Left ventricle myocardium inferior (tissue), 1 donor: ENCODE measurements around the gene PXK. TPM values are rescaled to one million over a fixed set of nuclear protein-coding genes. Genes with fewer than 3 reads are reported as not detected.

Experiments
- DNase-seq: peaks from one replicate; pipeline ENCODE4 v3.0.0-alpha.2; 2020
- H3K27ac ChIP-seq: fragments of 200-600 bp; replicated peaks from 2 replicates; pipeline ENCODE4 v1.8.0; 2021
- H3K27me3 ChIP-seq: fragments of 200-600 bp; 2 replicates; pipeline ENCODE4 v1.8.0; 2021; ENCODE audit warnings: low read depth
- H3K36me3 ChIP-seq: fragments of 200-600 bp; 2 replicates; pipeline ENCODE4 v1.8.0; 2021
- H3K4me1 ChIP-seq: fragments of 200-600 bp; 2 replicates; pipeline ENCODE4 v1.8.0; 2021
- H3K4me3 ChIP-seq: fragments of 200-600 bp; 2 replicates; pipeline ENCODE4 v1.8.0; 2021; ENCODE audit warnings: mild to moderate bottlenecking, moderate library complexity
- H3K9me3 ChIP-seq: fragments of 200-600 bp; replicated peaks from 2 replicates; pipeline ENCODE4 v1.8.0; 2021
- intact Hi-C: fragments of 100-400 bp; cut with micrococcal nuclease; formaldehyde crosslinking; loops from one replicate; pipeline ENCODE4 v1.11.0; 2022
- total RNA-seq: library from RNA; stranded (reverse); fragmentation: NEBNext Ultra II Directional; extraction: Animal tissue kit (Norgen Biotek cat#: 25700); gene quantifications from one replicate; pipeline ENCODE4 v1.2.1, GENCODE V29; 2021
- TF ChIP-seq, protein P1 (sequence below): fragments of 200-600 bp; IDR thresholded peaks from 2 replicates; pipeline ENCODE4 v1.8.0; 2021; ENCODE audit warnings: antibody characterized with exemption, mild to moderate bottlenecking, borderline replicate concordance
- donor health status: DM: no; HTN: yes; CAD: no; lungs with severe emphysema.

Gene PXK
- total RNA-seq, 1 donor from 2014 or later: 9.2 TPM

DNA sequence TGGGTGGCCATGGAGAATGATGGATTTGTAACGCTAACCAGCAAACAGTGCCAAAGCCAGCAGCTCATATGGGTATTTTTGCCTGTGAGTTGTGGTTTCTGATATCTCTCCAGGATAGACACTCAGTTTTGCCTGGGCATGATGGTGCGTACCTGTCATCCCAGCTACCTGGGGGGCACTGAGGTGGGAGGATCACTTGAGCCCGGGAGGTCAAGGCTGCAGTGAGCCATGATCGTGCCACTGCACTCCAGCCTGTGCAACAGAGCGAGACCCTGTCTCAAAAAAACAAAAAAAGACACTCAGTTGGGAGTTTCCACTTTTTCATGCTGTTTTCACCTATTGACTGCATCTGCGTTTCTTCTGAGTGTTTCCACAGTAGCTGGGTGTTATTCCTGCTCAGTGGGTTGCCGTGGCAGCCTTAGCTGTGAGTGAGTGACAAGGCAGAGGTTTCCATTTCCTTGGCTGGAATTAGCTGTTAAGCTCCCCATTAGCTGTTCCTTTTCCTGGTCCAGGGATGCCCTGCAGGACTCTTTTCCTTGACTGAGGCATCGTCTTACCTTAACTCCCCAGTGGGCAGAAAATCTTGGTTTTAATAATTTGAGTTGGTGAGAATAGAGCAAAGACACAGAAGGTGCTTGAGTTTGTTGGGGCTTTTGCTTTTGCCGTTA, 40.9 kb upstream of the PXK start:
- Histone ChIP-seq H3K4me1 (peaks cover 24% of the 10 kb centered on the region), H3K9me3 (peaks cover 7% of the 10 kb centered on the region)
- intact Hi-C loops: no loop called here

DNA sequence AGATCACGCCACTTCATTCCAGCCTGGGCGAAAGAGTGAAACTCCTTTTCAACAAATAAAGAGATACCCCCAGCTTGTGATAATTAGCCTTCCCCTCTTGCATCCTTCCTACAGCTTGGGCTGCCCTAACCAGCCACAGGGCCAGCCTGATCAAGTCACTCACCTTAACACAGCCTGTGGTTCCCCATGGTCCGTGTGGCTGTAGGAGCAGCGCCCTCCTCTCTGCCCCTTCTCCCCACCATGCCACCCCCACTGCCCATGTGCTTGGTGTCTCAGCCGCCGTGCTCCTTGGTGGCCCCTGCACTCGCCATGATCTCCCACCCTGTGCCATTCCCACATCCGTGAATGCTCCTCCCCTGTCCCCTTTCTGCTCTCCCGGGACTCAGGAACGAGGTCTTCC, 39.8 kb upstream of the PXK start:
- peaks cover 5% of the 10 kb centered on the region for H3K36me3 ChIP-seq
- intact Hi-C loops: no loop called here
- H3K4me1 ChIP-seq: peaks cover 19% of the 10 kb centered on the region
- no peaks in the 10 kb centered on the region for H3K27me3 ChIP-seq
- peaks cover 7% of the 10 kb centered on the region for H3K9me3 ChIP-seq
- H3K4me3 ChIP-seq: no peak overlapping the region
- TF ChIP-seq, protein P1, sequence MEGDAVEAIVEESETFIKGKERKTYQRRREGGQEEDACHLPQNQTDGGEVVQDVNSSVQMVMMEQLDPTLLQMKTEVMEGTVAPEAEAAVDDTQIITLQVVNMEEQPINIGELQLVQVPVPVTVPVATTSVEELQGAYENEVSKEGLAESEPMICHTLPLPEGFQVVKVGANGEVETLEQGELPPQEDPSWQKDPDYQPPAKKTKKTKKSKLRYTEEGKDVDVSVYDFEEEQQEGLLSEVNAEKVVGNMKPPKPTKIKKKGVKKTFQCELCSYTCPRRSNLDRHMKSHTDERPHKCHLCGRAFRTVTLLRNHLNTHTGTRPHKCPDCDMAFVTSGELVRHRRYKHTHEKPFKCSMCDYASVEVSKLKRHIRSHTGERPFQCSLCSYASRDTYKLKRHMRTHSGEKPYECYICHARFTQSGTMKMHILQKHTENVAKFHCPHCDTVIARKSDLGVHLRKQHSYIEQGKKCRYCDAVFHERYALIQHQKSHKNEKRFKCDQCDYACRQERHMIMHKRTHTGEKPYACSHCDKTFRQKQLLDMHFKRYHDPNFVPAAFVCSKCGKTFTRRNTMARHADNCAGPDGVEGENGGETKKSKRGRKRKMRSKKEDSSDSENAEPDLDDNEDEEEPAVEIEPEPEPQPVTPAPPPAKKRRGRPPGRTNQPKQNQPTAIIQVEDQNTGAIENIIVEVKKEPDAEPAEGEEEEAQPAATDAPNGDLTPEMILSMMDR: no peak
- H3K27ac ChIP-seq: no peak overlapping the region
- DNase-seq: no peak

More for the DNA sequence above, 40.9 kb upstream of the PXK start:
- no peak for DNase-seq
- Histone ChIP-seq H3K36me3 (peaks cover 7% of the 10 kb centered on the region), H3K4me3 (no peak overlapping the region), H3K27me3 (no peaks in the 10 kb centered on the region), H3K27ac (no peak overlapping the region)
- TF ChIP-seq, protein P1: no peak

DNA sequence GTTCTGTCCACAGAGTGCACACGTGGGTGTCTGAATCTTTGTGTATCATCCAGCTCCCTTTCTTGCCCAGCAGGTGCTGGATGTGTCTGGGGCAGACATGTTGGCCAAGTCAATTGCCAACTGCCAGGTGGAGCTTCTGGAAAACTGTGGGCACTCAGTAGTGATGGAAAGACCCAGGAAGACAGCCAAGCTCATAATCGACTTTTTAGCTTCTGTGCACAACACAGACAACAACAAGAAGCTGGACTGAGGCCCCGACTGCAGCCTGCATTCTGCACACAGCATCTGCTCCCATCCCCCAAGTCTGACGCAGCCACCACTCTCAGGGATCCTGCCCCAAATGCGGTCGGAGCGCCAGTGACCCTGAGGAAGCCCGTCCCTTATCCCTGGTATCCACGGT, 39.2 kb upstream of the PXK start:
- Histone ChIP-seq H3K36me3 (no peaks in the 10 kb centered on the region), H3K9me3 (peaks cover 7% of the 10 kb centered on the region), H3K27me3 (no peaks in the 10 kb centered on the region), H3K4me1 (peaks cover 20% of the 10 kb centered on the region), H3K27ac (no peak overlapping the region), H3K4me3 (no peak overlapping the region)
- intact Hi-C loops: no loop called here
- DNase-seq: no peak
- TF ChIP-seq, protein P1: no peak

DNA sequence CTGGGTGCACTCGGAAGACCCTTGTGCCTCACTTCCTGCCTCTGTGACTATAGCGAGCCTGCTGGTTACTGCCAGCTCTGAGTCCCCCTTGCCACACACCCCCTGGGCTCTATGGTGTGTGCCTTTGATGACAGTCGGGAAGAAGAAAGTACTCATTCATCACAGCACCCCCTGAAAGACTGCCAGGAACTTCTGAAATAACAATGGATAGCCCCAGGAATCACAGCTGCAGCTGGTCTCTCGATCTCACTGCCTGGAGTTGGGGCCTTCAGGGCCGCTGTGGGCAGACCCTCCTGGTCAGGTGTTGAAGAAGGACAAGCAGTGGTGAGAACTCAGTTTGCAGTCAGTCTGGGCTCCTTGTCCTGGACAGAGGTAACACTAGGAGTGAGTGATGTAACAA, 36.4 kb upstream of the PXK start:
- Histone ChIP-seq H3K4me1 (peaks cover 25% of the 10 kb centered on the region), H3K4me3 (no peak overlapping the region), H3K36me3 (no peaks in the 10 kb centered on the region), H3K27me3 (no peaks in the 10 kb centered on the region), H3K27ac (no peak overlapping the region), H3K9me3 (peaks cover 7% of the 10 kb centered on the region)
- intact Hi-C loops: loop anchor here (5.0 kb wide), 1 partner anchor 114 kb away; no protein-coding TSS in a partner anchor
- DNase-seq: no peak
- TF ChIP-seq, protein P1: no peak

DNA sequence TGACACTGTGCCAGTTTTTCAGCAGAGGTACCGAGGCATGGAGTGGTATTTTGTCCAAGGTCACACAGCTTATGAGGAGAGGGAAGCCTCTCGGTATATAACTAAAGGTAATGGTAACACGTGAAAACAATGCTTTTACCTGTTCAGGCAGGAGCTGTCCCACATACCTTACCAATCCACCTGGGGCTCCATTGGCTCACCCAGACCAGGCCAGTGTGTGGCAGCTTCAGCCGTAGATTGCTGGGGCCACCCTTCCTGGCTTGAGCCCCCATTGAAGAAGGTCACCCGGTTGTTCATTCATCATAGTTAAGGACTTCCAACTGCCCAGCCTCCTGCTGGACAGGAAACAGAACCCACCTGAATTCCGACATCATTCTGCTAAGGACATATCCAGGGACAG, 35.8 kb upstream of the PXK start:
- Histone ChIP-seq H3K9me3 (peaks cover 7% of the 10 kb centered on the region), H3K4me3 (no peak overlapping the region), H3K4me1 (peaks cover 25% of the 10 kb centered on the region), H3K27ac (no peak overlapping the region), H3K27me3 (no peaks in the 10 kb centered on the region), H3K36me3 (no peaks in the 10 kb centered on the region)
- intact Hi-C loops: loop anchor here (5.0 kb wide), 1 partner anchor 115 kb away; no protein-coding TSS in a partner anchor
- TF ChIP-seq, protein P1: no peak
- no peak for DNase-seq
